ENCODE measurements around the gene AGPAT2.

Gene AGPAT2

DNA sequence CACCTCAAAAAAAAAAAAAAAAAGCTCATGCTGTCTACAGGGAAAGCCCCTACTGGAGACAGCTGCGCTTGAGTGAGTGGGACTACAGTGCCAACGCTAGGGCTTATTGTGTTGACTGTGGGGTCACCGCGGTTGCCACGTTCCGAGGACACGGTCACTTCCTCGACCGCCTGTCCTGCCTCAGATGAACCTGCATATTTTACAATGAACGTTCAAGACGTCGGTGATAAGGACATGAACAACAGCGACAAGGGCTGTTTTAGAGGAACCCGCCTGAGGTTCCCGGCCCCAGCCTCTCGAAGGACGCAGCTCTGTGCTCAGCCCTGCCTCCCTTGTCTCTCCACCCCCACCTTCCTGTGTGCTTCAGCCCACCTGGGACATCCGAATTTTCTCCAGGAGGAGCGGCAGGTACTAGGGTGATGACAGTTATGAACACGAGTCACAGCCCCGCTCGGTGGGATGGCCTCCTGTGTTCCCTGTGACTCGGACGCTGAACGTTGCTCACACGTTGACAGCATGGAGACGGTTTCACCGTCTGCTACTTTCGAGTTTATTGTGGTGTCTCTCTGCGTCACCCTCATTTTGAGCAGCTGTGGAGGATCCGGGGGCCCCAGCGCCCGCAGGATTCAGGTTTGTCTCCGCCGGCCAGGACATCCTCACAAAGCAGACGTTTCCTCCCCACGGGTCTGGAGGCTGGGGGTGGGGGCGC, 13.9 kb upstream of the AGPAT2 start:
- peak; percentile 54 to 68 for DNase-seq (ENCODE audit: low read depth in 2 of 2)

DNA sequence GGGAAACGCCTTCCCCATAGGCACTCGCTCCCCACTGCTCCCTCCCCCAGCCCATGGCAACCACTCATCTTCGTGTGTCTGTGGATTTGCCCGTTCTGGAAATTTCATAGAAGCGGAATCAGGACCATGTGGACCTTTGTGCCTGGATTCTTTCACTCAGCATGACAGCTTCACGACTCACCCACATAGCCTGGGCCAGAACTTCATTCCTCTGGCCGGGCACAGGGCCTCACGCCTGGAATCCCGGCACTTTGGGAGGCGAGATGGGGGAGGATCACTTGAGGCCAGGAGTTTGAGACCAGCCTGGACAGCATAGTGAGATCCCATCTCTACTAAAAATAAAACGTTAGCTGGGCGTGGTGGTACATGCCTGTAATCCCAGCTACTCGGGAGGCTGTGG, 13.0 kb upstream of the AGPAT2 start:
- no peak for DNase-seq (ENCODE audit: low read depth in 2 of 2)

DNA sequence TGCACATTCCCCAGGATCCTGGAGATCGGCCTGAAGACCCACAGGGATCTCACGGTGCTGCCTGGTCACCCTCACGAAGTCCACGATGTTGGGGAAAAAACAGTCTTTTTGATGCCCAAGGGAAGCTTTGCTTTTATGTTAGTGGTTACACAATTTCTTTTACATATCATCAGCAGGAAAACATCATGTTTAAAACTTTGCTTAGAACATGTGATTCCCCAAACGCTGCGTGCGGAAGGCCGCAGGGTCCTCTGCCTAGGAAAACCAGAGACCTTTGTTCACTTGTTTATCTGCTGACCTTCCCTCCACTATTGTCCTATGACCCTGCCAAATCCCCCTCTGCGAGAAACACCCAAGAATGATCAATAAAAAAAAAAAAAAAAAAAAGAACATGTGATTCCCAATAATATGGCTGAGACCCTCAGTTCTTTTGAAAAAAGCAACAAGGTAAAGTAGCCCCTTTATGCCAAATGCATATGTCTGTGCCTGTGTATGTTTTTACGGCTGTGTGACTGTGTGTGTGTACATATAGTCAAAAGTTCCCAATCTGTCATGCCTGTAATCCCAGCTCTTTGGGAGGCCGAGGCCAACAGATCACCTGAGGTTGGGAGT, 11.5 kb upstream of the AGPAT2 start:
- no peak for DNase-seq (ENCODE audit: low read depth in 2 of 2)

DNA sequence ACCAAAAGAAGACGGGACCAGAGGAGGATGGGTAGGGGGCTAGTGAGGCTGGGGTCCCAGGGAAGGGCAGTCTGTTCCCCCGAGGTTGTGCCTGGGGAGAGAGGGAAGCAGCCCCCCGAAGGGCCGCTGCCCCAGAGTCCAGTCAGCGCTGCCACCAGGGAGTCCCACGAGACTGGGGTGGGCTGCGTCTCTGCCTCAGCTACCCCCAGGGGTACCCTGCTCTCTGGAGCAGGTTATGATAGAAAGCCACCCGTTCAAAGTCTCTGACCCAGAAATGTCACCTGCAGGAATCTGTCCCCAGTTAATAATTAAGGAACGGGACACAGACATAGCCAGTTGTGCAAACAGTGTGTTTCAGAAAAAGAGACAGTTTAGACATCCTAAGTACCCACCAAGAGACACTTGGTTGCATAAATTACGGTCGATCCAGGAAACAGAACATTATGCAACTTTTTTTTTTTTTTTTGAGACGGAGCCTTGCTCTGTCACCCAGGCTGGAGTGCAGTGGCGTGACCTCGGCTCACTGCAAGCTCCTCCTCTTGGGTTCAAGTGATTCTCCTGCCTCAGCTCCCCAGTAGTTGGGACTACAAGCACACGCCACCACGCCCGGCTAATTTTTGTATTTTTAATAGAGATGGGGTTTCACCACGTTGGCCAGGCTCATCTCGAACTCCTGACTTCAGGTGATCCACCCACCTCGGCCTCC, 10.7 kb upstream of the AGPAT2 start:
- no peak for DNase-seq (ENCODE audit: low read depth in 2 of 2)

DNA sequence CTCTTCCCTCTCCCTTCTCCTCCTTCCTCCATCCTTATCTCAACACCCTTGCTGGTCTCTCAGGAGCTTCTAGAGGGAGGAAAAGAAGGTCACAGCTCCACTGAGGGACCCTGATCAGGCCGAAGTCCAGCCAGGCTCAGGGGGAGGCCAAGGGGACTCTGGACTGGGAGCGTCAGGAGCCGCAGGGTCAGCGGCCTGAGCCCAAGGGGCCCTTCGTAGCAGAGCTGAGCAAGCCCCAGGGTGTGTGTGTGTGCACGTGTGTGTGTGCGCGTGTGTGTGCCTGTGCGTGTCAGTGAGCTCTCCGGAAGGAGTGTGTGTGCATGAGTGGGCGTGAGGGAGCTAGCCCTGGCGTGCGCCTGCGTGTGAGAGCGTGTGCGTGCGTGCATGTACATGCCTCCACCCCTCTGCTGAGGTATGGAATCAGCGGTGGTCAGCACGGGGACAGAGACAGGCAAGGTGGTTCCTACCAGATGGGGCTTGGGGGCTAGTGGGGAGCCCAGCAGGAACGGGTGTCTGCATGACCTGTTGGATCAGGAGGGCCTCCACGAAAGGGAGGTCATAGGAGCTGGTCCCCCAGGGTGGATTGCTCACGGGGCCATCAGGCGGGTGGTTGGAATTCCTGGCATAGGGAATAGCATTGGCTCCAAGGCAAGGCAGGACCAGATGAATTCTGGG, 10.0 kb upstream of the AGPAT2 start:
- no peak for DNase-seq (ENCODE audit: low read depth in 2 of 2)

DNA sequence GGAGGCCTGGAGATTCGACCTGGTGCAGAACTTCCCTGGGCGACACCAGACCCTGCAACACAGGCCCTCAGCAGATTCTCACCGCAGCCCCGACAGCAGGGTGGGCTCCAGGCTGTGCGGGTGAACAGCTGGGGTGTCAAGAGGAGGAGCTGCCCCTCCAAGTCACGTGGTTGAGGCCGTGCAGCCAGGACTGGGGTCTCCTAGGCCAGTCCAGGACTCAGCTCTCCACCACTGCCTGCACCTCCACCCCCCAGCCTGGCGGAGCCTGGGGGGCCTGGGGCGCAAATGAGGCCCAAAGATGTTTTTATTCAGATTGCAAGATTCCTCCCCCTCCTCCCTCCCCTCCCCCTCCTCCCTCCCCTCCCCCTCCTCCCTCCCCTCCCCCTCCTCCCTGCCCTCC, 9.2 kb upstream of the AGPAT2 start:
- no peak for DNase-seq (ENCODE audit: low read depth in 2 of 2)

DNA sequence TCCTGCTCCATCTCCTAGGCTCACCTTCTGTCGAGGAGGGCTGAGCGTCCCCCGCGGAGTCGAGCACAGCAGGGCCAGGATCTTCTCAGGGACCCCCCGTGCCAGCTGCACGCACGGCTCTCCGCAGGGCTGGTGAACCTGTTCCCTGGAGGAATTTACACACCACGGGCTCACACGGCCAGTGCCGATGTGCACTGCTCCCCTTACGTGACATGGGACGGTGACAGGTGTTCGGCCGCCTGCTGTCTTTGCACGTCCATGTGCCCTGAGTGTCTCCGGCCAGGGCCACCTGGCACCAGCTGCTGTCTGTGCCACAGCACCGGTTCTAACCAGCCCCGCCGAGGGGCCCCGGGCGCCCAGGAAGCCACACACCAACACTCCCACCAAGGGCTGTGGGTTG, 8.7 kb upstream of the AGPAT2 start:
- no peak for DNase-seq (ENCODE audit: low read depth in 2 of 2)

DNA sequence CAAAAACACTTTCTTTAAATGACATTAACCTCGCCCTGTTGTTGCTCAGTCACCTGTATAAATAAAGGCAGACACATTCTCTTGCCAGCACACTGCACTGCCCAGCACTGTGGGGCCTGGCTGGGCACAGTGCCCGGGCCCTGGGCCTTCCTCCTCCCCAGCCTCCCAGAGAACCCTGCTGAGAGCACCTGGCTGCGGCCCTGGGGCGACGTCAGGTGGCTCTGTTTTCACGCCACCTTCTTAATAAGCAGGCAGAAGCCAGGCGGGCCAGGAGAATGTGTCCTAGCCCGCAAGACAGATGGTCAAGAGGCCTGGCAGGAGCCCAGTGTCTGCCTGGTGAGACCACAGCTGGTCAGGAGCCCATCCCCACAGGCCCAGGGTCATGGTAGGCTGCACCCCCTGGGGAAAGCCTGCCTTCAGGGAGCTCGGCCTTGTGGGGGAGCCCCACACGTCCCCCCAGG, 8.2 kb upstream of the AGPAT2 start:
- no peak for DNase-seq (ENCODE audit: low read depth in 2 of 2)

DNA sequence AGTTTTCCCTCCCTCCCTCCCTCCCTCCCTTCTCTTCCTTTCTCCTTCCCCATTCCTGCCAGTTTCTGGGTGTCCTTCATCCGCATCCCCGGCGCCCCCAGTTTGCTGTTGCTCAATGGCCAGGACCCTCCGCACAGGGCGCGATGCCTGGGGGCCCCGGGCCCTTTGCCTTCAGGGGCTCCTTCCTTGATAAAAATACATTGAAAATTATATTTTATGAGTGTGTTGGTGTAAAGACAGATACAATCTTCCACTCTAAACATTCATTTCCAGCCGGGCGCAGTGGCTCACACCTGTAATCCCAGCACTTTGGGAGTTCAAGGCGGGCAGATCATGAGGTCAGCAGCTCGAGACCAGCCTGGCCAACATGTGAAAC, 7.6 kb upstream of the AGPAT2 start:
- no peak for DNase-seq (ENCODE audit: low read depth in 2 of 2)

DNA sequence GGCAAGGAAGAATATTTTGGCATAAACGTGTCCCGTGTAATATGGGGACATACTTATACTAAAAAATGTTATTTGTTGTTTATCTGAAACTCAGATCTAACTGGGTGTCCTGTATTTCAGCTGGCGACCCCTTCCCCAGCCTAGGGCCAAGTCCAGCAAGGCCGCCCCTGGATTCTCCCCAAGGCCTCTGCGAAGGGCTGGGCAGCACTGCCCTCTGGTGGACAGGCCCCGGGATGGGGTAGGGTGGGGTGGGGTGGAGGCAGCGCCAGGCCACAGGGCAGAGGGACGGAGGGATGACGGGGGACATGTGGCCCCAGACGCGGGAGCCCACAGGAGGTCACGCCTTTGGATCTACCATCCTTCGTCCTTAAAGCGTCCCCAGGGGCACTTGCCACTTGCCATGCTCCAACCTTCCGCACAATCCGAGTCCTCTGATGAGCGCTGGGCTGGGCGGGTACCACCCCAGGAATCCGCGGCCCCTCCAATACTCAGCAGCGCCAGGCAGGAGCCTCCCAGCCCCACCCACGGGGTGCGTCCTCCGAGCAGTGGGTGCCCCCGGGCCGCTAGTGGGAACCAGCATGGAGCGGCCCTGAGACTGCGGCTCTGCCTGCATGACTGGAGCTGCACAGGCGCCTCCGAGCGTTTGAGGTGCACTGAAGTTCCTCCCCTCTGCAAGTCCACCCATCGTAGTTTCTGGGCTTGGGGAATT, 7.1 kb upstream of the AGPAT2 start:
- DNase-seq (ENCODE audit: low read depth in 2 of 2), result peak in 1 of 2 donors; percentile 25

DNA sequence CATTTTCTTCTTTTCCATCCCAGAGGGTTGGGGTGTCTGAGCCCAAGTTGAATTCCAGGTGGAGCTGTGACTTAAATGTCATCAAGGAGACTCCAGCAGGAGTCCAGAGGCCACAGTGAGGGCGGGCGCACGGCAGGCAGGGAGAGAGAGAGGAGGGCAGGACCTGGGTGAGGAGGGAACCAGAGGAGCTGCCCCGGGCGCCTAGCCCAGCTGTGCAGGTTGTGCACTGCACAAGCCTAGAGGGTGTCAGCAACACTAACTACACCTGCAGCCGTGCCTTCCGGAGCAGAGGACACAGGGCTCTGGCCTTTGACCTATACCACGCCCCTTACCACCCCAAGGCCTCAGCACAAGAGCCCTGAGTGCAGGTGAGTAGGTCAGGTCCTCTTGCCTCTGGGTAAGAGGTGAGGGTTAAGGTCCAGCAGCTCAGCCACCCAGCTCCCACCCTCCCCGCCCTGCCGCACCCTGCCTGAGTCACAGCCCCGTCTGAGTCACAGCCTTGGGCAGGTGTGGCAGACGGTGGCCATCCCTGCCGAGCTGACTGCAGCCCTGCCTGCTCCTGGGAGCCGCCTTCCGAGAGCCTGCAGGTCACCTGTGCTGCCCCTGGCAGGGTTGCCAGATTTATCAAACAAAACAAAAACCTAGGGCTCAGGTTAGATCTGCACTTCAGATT, 6.4 kb upstream of the AGPAT2 start:
- DNase-seq (ENCODE audit: low read depth in 2 of 2), result no peak

DNA sequence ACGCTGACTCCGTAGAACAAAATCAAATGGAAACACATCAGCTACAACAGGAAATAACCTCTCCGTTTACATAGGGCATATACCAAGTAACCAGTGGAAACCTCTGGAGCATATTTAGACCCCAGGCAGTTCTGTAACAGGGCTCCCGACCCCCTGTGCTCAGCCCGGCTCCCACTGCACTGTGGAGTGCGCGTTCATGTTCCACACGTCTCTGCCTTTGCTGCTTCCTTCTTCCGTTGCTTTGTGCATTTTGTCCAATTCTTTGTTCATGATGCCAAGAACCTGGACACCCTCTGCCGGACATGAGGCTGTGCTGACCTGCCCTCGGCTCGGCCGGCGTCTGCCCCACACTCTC, 5.9 kb upstream of the AGPAT2 start:
- no peak for DNase-seq (ENCODE audit: low read depth in 2 of 2)

DNA sequence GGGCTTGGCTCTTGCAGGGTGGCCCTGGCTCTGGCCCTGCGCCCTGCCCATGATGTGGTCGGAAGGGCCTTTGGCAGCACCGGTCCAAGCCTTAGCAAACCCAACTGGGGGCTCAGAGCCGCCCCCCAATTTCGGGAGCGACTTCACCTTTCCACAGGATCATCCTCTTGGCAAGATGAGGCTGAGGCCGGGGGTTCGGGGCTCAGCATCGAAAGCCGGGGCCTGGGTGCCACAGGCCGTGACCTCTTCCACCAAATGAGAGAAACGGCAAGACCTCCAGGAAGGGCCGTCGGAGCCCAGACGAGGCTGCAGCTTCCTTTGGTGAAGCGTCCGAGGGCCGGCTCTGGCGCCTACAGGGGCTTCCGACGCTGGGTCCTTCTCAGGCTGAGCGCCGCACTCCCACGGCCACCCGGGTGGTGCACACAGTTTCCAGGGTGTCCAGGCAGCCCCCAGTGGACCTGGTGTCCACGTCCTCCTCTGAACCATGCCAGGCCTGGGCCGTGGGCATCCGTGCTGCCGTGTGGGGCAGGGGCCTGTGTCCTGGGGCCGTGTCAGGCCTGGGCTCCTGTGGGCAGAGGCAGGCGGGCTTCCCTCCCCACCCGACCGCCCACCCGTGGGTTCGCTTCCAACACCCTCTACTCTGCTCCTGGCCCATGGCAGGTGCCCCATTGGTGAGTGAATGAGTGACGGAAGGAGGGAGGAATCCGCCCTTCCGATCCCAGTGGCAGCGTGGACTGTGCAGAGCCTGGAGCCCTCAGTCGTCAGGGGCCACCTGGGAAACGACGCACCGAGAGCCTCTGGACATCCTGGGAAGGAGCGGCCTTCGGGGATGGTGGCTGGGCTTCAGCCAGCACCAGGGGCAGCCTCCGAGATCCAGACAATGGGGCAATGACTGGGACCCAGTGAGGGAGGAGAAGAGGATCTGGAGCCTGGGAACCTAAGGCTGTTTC, 5.2 kb upstream of the AGPAT2 start:
- no peak for DNase-seq (ENCODE audit: low read depth in 2 of 2)

DNA sequence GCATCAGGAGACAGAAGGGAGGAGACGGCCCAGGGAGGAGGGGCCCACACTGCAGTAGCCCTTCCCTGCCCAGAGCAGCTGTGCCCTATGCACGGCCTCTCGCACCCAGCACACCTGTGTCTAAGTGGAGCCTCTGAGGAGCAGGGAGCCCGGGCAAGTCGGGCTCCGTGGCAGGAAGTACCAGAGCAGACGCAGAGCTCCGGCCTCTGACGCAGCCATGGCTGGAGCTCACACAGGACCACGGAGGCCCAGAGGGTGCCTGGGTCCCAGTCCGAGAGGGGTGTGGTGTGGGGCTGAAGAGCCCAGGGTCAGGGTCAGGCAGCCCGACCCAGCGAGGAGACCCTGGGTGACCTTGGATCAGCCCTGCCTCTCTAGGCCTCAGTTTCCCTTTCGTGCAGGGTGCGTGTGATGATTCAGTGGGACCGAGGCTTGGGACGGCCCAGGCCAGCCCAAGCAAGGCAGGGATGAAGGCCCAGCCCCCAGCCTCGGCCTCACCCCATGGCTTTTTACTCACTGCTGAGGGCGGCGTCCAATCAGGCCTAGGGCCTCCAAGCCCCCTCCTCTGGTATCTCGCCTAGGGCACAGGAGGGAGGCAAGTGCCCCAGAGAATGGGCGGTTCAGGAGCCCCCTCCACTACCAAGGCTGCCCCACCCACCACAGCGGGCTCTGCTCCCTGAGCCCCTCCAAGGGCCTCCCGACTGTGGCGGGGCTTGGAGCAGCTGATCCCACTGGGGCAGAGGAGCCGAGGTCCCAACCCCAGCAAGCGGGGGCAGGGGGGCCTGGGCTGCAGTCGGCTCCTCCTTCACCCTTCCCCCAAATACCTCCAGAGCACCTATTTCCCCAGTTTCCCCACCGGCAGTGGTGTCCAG, 4.3 kb upstream of the AGPAT2 start:
- no peak for DNase-seq (ENCODE audit: low read depth in 2 of 2)

DNA sequence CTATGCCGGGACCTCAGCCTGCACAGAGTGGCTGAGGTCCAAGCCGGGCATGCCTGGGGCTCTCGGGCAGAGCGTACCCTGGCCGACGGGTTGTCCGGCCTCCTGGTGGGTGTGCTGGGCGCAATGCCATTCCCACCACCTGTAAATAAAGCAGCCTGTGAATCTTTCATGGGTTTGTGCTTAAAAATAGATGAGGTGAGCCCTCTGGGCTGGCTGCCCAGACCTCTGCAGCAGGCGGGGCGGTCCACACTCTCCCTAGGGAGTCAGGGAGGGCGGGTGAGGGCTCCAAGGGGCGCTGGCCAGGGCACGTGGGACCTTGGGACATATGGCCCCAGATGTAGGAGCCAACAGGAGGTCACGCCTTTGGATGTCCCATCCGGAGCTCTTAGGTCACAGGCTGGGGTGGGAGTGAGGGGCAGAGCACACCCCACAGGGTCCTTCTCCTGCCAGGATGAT, 3.6 kb upstream of the AGPAT2 start:
- no peak for DNase-seq (ENCODE audit: low read depth in 2 of 2)

DNA sequence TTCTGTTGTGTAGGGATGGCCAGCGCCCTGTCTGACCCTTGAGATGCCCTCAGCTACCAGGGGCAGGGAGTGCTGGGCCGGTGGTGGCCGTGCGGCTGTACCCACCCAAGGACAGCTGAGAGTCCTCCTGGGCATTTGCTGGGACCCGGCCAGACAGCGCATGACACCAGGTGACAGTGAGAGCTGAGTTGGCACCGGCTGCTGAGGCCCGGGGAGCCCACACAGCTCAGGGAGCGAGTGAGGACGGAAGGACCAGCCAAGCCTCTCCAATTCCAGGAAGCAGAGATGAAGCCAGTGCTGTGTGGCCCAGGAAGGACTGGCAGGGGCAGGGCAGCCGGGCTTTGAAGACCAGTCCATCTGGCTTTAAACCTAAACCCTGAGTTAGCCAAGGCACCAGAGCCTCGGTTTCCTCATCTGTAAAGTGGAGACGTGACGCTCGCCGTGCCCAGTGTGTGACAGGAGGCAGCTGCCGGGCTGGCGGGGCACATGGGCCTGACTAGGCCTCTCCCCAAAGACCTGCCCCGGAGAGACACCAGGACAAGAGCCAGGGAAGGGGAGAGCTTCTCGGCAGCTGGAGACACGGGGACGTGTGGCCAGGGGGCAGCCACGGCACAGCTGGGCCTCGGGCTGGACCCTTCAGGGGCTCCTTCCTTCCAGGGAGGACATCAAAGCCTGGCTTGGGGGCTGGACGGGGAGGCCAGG, 3.0 kb upstream of the AGPAT2 start:
- no peak for DNase-seq (ENCODE audit: low read depth in 2 of 2)

DNA sequence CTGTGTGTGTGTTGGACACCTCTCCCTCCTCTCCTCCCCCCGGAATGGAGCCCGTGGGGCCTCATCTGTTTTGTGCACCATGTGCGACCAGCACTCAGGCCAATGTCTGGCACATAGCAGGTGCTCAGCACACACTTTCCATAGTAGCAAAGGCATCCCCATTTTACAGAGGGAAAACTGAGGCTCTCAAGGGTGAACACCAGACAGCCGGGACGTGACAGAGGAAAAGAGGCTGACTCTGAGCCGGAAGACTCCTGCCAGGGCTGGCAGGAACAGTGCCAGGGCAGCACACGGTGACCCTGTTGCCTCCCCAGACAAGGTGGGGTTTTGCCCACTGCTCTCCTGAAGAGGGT, 1.8 kb upstream of the AGPAT2 start:
- DNase-seq (ENCODE audit: low read depth in 2 of 2), result no peak

DNA sequence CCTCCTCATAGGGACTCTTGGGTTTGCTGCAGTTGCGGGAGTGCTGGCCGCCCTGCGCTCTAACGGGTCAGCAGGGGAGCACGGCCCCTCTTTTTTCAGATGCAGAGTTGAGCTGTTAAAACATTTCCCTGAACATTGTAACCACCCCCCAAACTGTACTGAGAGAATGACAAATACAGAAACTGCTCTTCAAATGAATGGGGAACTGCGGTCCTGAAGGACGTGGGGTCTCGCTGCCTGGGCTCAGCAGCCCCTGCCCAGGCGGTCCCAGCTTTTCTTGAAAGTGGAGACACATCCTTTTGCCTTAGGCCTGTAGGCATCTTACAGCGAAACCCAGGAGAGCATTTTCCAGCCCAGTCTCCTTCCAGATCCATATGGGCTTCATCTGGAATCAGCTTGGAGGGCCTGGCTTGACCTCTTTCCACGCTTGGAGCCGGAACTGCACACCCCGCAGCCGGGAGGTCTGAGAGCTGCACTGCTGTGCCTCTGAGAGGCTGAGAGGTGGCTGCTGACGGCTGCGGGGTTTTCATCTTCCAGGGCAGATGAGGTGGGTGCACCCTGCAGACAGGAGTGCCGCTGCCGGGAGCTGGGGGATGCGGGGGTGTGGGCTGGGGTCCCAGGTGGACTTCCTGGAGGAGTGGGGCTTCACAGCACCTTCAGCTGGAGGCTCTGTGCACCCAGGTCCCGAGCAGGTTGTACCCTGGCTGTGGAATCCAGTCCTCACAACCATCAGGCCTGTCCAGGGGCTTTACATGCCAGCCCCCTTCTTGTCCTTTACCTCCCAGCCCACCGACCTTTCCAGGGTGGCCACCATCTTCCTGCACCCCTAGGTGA, 1.2 kb upstream of the AGPAT2 start:
- no peak for DNase-seq (ENCODE audit: low read depth in 2 of 2)
